ENCODE data around the gene SEMA4B. TPM values are rescaled to one million over a fixed set of nuclear protein-coding genes. Genes with fewer than 3 reads are reported as not detected.

Gene SEMA4B
- total and polyA plus RNA-seq, 2 of the 8 experiments (the other 6 are each of a cell fraction or from before 2014, with no cell fraction given): 42.7 to 43.0 TPM

DNA sequence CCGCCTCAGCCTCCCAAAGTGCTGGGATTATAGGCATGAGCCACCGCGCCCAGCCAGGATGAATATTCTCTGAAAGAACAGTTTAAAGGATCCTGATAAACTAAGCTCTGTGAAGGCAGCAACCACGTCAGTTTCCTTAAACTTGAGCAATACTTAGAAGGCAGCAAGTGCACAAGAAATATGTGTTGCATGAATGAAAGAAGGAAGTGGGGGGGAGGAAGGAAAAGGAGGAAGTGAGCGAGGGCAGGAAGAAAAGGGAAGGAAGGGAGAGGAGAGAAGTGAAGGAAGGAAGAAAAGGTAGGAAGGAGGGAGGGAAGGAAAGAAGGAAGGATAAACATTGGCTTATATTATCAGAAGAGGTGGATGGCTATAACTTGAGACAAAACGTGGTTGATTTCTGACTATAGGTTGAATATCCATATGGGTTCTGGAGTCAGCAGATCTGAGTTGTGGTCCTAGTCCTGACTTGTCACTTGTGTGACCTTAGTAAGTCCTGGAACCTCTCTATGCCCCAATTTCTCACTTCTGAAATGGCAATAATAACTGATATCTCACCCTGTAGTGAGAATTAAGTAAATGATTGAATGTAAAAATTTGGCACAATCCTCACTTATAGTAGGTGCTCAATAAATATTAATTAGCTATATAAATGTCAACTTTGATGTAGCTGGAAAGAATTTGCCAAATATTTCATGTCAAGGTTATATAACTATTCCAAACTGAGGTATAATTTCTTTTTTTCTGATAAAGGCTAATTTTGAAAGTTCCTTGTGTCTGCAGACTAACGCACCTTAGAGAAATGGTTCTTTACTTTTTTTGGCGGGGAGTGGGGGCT, 12.0 kb upstream of the SEMA4B start:
- H3K18ac ChIP-seq (ENCODE audit: extremely low read depth, low read length): no peak overlapping the region
- H2BK120ac ChIP-seq (replicated peaks; ENCODE audit: low read depth, low read length): no peak overlapping the region
- no peak overlapping the region for H4K5ac ChIP-seq (ENCODE audit: insufficient read length, low read depth, low read length)
- no peak overlapping the region for H2BK20ac ChIP-seq (ENCODE audit: low read length)
- peaks cover 0 to 12% (median 8%) of the 10 kb centered on the region in 4 experiments; a peak in 6 of 7 replicates for H3K4me1 ChIP-seq (replicated peaks in 1 of 4; ENCODE audit: control insufficient read depth in 3 of 4, insufficient read depth in 4 of 4, low read length in 3 of 4)
- H3K4me3 ChIP-seq (ENCODE audit: extremely low read depth in 1 of 4, insufficient read depth in 2 of 4, low read depth in 3 of 4, low read length in 4 of 4): no peak overlapping the region
- no peak overlapping the region for H3K27ac ChIP-seq (ENCODE audit: low read depth, low read length)
- no peaks in the 10 kb centered on the region for H3K36me3 ChIP-seq (ENCODE audit: control insufficient read depth in 2 of 4, insufficient read depth in 4 of 4, low read length in 3 of 4)
- no peak for FAIRE-seq
- H3K27me3 ChIP-seq (replicated peaks in 1 of 4; ENCODE audit: control insufficient read depth in 3 of 4, extremely low read depth in 1 of 4, insufficient read depth in 3 of 4, low read length in 3 of 4): no peaks in the 10 kb centered on the region
- no peak overlapping the region for H3K9ac ChIP-seq (replicated peaks in 1 of 4; ENCODE audit: extremely low read depth in 1 of 4, low read depth in 3 of 4, low read length in 3 of 4)
- ChIA-PET POLR2A (ENCODE audit: partially characterized antibody) (interaction anchor here (0.8 kb wide), 1 partner anchor 10 kb away, joined by 4 read pairs; no protein-coding TSS in a partner anchor), CTCF (ENCODE audit: partially characterized antibody) (interaction anchor here (0.6 to 2.0 kb wide), 13 partner anchors 11 to 116 kb away, joined by 3 to 8 read pairs (median 3); partner anchors contain the start of gene SEMA4B)
- no peak overlapping the region for H3K23ac ChIP-seq (ENCODE audit: insufficient read length)
- no peak overlapping the region for H2AK5ac ChIP-seq (ENCODE audit: low read depth, low read length)
- H4K91ac ChIP-seq (replicated peaks; ENCODE audit: insufficient read length, low read length): no peak overlapping the region
- H4K8ac ChIP-seq (ENCODE audit: extremely low read depth, insufficient read depth, low read length): no peak overlapping the region
- TF ChIP-seq, protein P1, sequence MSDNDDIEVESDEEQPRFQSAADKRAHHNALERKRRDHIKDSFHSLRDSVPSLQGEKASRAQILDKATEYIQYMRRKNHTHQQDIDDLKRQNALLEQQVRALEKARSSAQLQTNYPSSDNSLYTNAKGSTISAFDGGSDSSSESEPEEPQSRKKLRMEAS (IDR thresholded peaks at IDR 0.05): no peak
- no peak for TF ChIP-seq BCL11A (IDR thresholded peaks at IDR 0.05; ENCODE audit: low read depth in 2 of 2, low read length in 2 of 2)
- H3K23me2 ChIP-seq (ENCODE audit: low read depth, low read length): peaks cover 7% of the 10 kb centered on the region; the same call in 1 of the 2 replicates
- peaks cover 3% of the 10 kb centered on the region; the same call in 1 of the 2 replicates for H3K79me1 ChIP-seq (ENCODE audit: low read depth, low read length)
- H2AFZ ChIP-seq (ENCODE audit: low read length): no peak overlapping the region
- H3K79me2 ChIP-seq (ENCODE audit: control insufficient read depth in 1 of 2, insufficient read depth in 2 of 2, low read length in 2 of 2): no peaks in the 10 kb centered on the region
- no peak overlapping the region for H2BK15ac ChIP-seq (ENCODE audit: low read length)
- H3K4me2 ChIP-seq (ENCODE audit: insufficient read depth in 1 of 2, low read depth in 2 of 2, low read length in 2 of 2): no peak overlapping the region
- no peak overlapping the region for H3K56ac ChIP-seq (replicated peaks; ENCODE audit: insufficient read length, low read depth, low read length)
- no peaks in the 10 kb centered on the region for H3K9me3 ChIP-seq (ENCODE audit: insufficient read depth in 2 of 2, low read depth in 1 of 2, low read length in 1 of 2)
- no peak overlapping the region for H2BK12ac ChIP-seq (ENCODE audit: low read depth, low read length)
- 57 to 89% methylated on average over 1 to 8 of the region's 8 CpGs for WGBS, 2 experiments (ENCODE audit: extremely low coverage in 1 of 2, insufficient coverage in 1 of 2, insufficient read length in 1 of 2, insufficient replicate concordance in 2 of 2, low coverage in 1 of 2, low lambda C conversion rate in 2 of 2, missing lambda C conversion rate in 1 of 2)
- H3K14ac ChIP-seq (ENCODE audit: insufficient read length): no peak overlapping the region
- H2BK5ac ChIP-seq (ENCODE audit: low read depth, low read length): no peak overlapping the region
- no peak overlapping the region for H3K4ac ChIP-seq (replicated peaks; ENCODE audit: insufficient read length, low read depth, low read length)
- peaks cover 0 to 2% of the 10 kb centered on the region in 2 experiments for H4K20me1 ChIP-seq (replicated peaks in 1 of 2; ENCODE audit: control insufficient read depth in 1 of 2, insufficient read depth in 2 of 2, low read length in 2 of 2)
- no peak for DNase-seq (ENCODE audit: low read depth in 1 of 2, low spot score in 2 of 2)
